PC-9 (cell line): ENCODE data around the gene GLT1D1.
"Not testable (repeated sequence)": the region's sequence is repeated elsewhere in the genome, so short reads cannot be mapped to it uniquely, and the experiment has no call there.

Experiments used
- CTCF ChIP-seq: fragments of 200-600 bp; sonication (generic); conservative IDR thresholded peaks from 2 replicates; pipeline ENCODE4 v1.6.1; 2017; ENCODE audit warnings: mixed run types, antibody characterized with exemption, mild to moderate bottlenecking, moderate library complexity
- EZH2 ChIP-seq: fragments of 200-600 bp; sonication (generic); IDR thresholded peaks from 2 replicates; pipeline ENCODE4 v1.8.0; 2017; ENCODE audit warnings: antibody characterized with exemption, low read depth

GRCh38 chr12:128846671-128847070, 6.6 kb upstream of the GLT1D1 start:
- TF ChIP-seq CTCF, EZH2: not testable (repeated sequence)
